Type B pancreatic cell (in vitro differentiated cells): Measurements from ENCODE around the gene ATRNL1. TPM values are rescaled to one million over a fixed set of nuclear protein-coding genes. Genes with fewer than 3 reads are reported as not detected.
"Not testable (repeated sequence)": the region's sequence is repeated elsewhere in the genome, so short reads cannot be mapped to it uniquely, and the experiment has no call there.

Experiments used
- DNase-seq: peaks from one replicate; pipeline ENCODE4 v3.0.0; 2021; ENCODE audit warnings: mixed read lengths; ENCODE audit not compliant: unreplicated experiment; ENCODE audit errors: extremely low spot score
- H3K27ac Mint-ChIP-seq: 2 replicates; pipeline ENCODE4 v1.8.0; 2021; ENCODE audit warnings: mild to moderate bottlenecking, mixed read lengths
- H3K27me3 Mint-ChIP-seq: 2 replicates; pipeline ENCODE4 v1.8.0; 2021; ENCODE audit warnings: mixed read lengths
- H3K36me3 Mint-ChIP-seq: 2 replicates; pipeline ENCODE4 v1.8.0; 2021; ENCODE audit warnings: mixed read lengths
- H3K4me1 Mint-ChIP-seq: one replicate; pipeline ENCODE4 v1.8.0; 2021; ENCODE audit warnings: mixed read lengths; ENCODE audit not compliant: unreplicated experiment
- H3K4me3 Mint-ChIP-seq: 2 replicates; pipeline ENCODE4 v1.8.0; 2021; ENCODE audit warnings: mild to moderate bottlenecking, mixed read lengths
- H3K9me3 Mint-ChIP-seq: 2 replicates; pipeline ENCODE4 v1.8.0; 2021; ENCODE audit warnings: mixed read lengths
- total RNA-seq: library from RNA; stranded (reverse); gene quantifications from 2 replicates; pipeline ENCODE4 v1.2.1, GENCODE V29; 2021; ENCODE audit warnings: low replicate concordance
- TF ChIP-seq, protein P1 (sequence below): fragments of 200-600 bp; sonication (generic); conservative IDR thresholded peaks from 2 replicates; pipeline ENCODE4 v1.5.0; 2021; ENCODE audit warnings: antibody characterized with exemption, mild to moderate bottlenecking

The ATRNL1 gene
- total RNA-seq, 1 donor from 2014 or later: 38.4 TPM

DNA sequence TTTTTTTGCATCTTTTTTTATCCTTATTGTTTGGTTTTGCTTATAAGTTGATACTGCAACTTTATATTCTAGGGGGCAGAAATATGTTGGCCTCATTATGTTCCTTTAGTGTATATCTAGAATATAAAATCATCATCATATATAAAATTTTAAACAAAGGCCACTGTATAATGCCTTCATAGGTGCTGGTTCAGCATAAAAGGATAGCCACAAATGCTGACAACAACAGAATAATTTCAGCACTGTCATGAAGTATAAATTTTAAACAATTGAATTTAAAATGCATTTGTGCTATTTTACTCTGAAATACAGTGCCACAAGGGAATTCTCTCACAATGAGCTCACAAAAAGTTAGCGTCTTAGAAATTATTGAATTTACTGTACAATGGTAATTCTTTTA lies 285.9 kb downstream of the ATRNL1 start:
- no peak for DNase-seq
- H3K4me1 Mint-ChIP-seq: no peaks in the 10 kb centered on the region
- no peaks in the 10 kb centered on the region for H3K9me3 Mint-ChIP-seq
- no peaks in the 10 kb centered on the region for H3K36me3 Mint-ChIP-seq
- TF ChIP-seq, protein P1, sequence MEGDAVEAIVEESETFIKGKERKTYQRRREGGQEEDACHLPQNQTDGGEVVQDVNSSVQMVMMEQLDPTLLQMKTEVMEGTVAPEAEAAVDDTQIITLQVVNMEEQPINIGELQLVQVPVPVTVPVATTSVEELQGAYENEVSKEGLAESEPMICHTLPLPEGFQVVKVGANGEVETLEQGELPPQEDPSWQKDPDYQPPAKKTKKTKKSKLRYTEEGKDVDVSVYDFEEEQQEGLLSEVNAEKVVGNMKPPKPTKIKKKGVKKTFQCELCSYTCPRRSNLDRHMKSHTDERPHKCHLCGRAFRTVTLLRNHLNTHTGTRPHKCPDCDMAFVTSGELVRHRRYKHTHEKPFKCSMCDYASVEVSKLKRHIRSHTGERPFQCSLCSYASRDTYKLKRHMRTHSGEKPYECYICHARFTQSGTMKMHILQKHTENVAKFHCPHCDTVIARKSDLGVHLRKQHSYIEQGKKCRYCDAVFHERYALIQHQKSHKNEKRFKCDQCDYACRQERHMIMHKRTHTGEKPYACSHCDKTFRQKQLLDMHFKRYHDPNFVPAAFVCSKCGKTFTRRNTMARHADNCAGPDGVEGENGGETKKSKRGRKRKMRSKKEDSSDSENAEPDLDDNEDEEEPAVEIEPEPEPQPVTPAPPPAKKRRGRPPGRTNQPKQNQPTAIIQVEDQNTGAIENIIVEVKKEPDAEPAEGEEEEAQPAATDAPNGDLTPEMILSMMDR: no peak
- no peaks in the 10 kb centered on the region for H3K27me3 Mint-ChIP-seq
- H3K4me3 Mint-ChIP-seq: no peak overlapping the region
- H3K27ac Mint-ChIP-seq: no peak overlapping the region

DNA sequence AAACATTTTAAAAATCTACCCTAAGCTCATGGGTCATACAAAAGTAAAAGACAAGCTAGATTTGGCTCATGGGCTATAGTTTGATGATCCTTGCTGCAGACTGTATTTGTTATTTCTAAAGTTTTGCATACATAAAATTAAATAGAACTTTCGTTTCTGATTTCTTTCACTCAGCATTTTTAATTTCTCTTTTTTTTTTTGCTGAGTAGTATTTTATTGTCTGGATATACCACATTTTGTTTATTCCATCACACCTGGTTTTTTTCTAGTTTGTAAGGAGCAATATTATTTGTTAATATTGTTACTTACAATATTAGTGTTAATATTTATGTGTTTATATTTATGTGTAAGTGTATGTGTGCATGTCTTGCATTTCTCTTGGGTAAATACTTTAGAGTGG lies 291.5 kb downstream of the ATRNL1 start:
- no peak for DNase-seq
- Mint-ChIP-seq H3K27ac (no peak overlapping the region), H3K27me3 (no peaks in the 10 kb centered on the region), H3K36me3 (no peaks in the 10 kb centered on the region), H3K4me1 (no peaks in the 10 kb centered on the region), H3K9me3 (no peaks in the 10 kb centered on the region), H3K4me3 (no peak overlapping the region)
- TF ChIP-seq, protein P1: no peak

DNA sequence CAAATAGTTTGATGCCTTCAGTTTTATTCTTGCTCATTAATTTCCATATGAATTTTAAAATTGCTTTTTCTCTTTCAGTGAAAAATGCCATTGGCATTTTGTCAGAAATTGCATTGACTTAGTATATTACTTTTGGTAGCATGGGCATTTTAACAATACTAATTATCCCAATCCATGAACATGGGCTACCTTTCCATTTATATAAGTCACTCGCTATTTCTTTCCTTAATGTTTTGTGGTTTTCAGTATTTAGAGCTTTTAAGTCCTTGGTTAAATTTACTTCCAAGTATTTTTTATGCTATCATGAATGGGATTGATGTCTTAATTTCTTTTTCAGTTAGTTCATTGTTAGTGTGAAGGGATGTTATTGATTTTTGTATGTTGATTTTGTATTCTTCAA lies 297.4 kb downstream of the ATRNL1 start:
- no peak overlapping the region for H3K4me3 Mint-ChIP-seq
- H3K9me3 Mint-ChIP-seq: no peaks in the 10 kb centered on the region
- H3K27ac Mint-ChIP-seq: no peak overlapping the region
- H3K36me3 Mint-ChIP-seq: no peaks in the 10 kb centered on the region
- TF ChIP-seq, protein P1: no peak
- H3K27me3 Mint-ChIP-seq: no peaks in the 10 kb centered on the region
- DNase-seq: no peak
- no peaks in the 10 kb centered on the region for H3K4me1 Mint-ChIP-seq

DNA sequence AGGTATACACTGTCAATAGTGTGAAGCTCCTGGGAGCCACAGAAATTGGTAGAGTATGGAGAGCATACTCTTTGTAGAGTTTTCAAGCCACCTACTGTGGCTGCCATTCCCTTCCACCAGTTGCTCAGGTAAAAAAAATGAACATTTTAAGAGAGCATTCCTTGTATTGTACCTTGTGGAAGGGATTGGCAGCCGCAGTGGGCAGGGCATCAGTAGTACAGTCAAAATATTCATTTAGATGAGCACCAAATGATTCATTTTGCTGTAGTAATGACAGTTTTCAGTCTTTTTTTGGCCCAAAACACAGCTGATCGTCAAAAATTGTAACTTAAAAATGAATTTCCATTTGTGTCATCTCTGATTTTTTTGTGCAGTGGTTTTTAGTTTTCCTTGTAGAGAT lies 304.9 kb downstream of the ATRNL1 start:
- H3K27me3 Mint-ChIP-seq: no peaks in the 10 kb centered on the region
- TF ChIP-seq, protein P1: no peak
- DNase-seq: no peak
- no peaks in the 10 kb centered on the region for H3K4me1 Mint-ChIP-seq
- no peak overlapping the region for H3K27ac Mint-ChIP-seq
- no peaks in the 10 kb centered on the region for H3K36me3 Mint-ChIP-seq
- no peak overlapping the region for H3K4me3 Mint-ChIP-seq
- no peaks in the 10 kb centered on the region for H3K9me3 Mint-ChIP-seq

DNA sequence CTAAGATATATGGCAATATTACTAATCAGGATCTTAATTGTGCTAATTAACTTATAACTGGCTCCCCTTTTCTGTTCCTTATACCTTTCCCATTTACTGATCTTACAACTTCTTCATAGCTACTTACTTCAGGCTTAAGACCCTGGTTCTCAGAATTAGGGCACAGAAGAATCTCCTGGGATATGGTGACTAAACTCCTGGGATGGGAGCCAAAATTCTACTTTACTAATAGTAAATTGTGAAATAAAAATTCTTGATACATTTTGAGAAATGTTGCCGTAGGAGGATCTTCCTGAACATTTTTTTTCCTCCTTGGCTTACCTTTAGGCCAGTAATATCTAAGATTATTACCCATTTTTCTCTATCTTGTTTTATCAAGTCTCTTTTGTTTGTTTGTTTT lies 309.5 kb downstream of the ATRNL1 start:
- Mint-ChIP-seq H3K4me1 (no peaks in the 10 kb centered on the region), H3K36me3 (no peaks in the 10 kb centered on the region), H3K27me3 (no peaks in the 10 kb centered on the region), H3K4me3 (no peak overlapping the region), H3K27ac (no peak overlapping the region), H3K9me3 (no peaks in the 10 kb centered on the region)
- TF ChIP-seq, protein P1: no peak
- no peak for DNase-seq

DNA sequence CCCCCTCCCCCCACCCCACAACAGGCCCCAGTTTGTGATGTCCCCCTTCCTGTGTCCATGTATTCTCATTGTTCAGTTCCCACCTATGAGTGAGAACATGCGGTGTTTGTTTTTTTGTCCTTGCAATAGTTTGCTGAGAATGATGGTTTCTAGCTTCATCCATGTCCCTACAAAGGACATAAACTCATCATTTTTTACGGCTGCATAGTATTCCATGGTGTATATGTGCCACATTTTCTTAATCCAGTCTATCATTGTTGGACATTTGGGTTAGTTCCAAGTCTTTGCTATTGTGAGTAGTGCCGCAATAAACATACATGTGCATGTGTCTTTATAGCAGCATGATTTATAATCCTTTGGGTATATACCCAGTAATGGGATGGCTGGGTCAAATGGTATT lies 312.7 kb downstream of the ATRNL1 start:
- H3K36me3 Mint-ChIP-seq, H3K27ac Mint-ChIP-seq, H3K27me3 Mint-ChIP-seq, DNase-seq, H3K4me3 Mint-ChIP-seq, H3K9me3 Mint-ChIP-seq, H3K4me1 Mint-ChIP-seq: not testable (repeated sequence)
